HepG2 (cell line): ENCODE data around the gene TNC. TPM values are rescaled to one million over a fixed set of nuclear protein-coding genes. Genes with fewer than 3 reads are reported as not detected.

Source experiments
- ATAC-seq: fragments of 200-7000 bp; cut with Tn5 transposase; 3 replicates; pipeline ENCODE4 v1.9.1; 2020; ENCODE audit warnings: mild to moderate bottlenecking, moderate library complexity
- BruUV-seq: library from RNA; stranded (reverse); fragments of 400-500 nt; replicated peaks from 2 replicates; lab custom pipeline; 2021; lab: Mats Ljungman, UMichigan
- CTCF ChIA-PET: fragments of 300-600 bp; formaldehyde crosslinking; extraction: SDS; loops from one replicate; lab custom pipeline; 2021; ENCODE audit warnings: low total read pairs, inconsistent platforms, low intra/inter-chr PET ratio; lab: Yijun Ruan, JAX
- POLR2A ChIA-PET: fragments of 350-600 bp; sonication (Branson Sonifier 250); formaldehyde crosslinking; loops from one replicate; lab custom pipeline; 2020; ENCODE audit warnings: antibody characterized with exemption, inconsistent platforms; lab: Yijun Ruan, JAX
- DNase-seq: peaks from one replicate; pipeline ENCODE4 v3.0.0-alpha.2; 2015; ENCODE audit warnings: low spot score
- FAIRE-seq: peaks from 3 replicates; lab custom pipeline; 2011; peaks lifted over from hg19 to GRCh38; lab: Jason Lieb, UNC
- H2AFZ ChIP-seq: one replicate; pipeline ENCODE4 v1.6.1; 2011; ENCODE audit warnings: low read length, inconsistent platforms
- H3K27ac ChIP-seq: fragments of 300-600 bp; 3 replicates; pipeline ENCODE4 v1.8.0; 2011; ENCODE audit warnings: mixed run types, mild to moderate bottlenecking, mixed read lengths, low read length, inconsistent platforms; ENCODE audit not compliant: insufficient read depth; ENCODE audit errors: extremely low read length
- H3K27me3 ChIP-seq, 2 experiments: fragments of 200-600 bp in 1 of 2; 2 replicates in 1 of 2; 3 replicates in 1 of 2; pipeline versions ENCODE4 v1.6.0 to v1.8.0; 2011; ENCODE audit warnings: low read length in 2 of 2, mild to moderate bottlenecking in 2 of 2, moderate library complexity in 2 of 2, inconsistent platforms in 1 of 2; ENCODE audit not compliant: insufficient read depth in 2 of 2, control insufficient read depth in 1 of 2
- H3K36me3 ChIP-seq, 2 experiments: fragments of 200-600 bp in 1 of 2; replicated peaks in 1 of 2; 2 replicates in 1 of 2; 3 replicates in 1 of 2; pipeline versions ENCODE4 v1.5.1 to v1.8.0; 2011; ENCODE audit warnings: low read length in 2 of 2, inconsistent platforms in 1 of 2; ENCODE audit not compliant: insufficient read depth in 2 of 2, control insufficient read depth in 1 of 2
- H3K4me1 ChIP-seq: 2 replicates; pipeline ENCODE4 v1.5.1; 2012; ENCODE audit warnings: low read length, inconsistent platforms; ENCODE audit not compliant: insufficient read depth
- H3K4me2 ChIP-seq: 2 replicates; pipeline ENCODE4 v1.6.0; 2011; ENCODE audit warnings: low read depth, low read length, inconsistent platforms
- H3K4me3 ChIP-seq, 3 experiments: fragments of 200-600 bp in 1 of 3; sonication (generic), shearing (Covaris generic) in 1 of 3; replicated peaks in 1 of 3; 2 replicates each; pipeline ENCODE4 v1.5.1; 2011 to 2016; ENCODE audit warnings: low read length in 3 of 3, inconsistent platforms in 2 of 3, low read depth in 2 of 3, mild to moderate bottlenecking in 2 of 3, control low read depth in 1 of 3, mixed read lengths in 1 of 3; ENCODE audit not compliant: insufficient read depth in 1 of 3
- H3K79me2 ChIP-seq: one replicate; pipeline ENCODE4 v1.6.1; 2011; ENCODE audit warnings: low read length, inconsistent platforms; ENCODE audit not compliant: insufficient read depth
- H3K9ac ChIP-seq: 2 replicates; pipeline ENCODE4 v1.6.0; 2011; ENCODE audit warnings: mild to moderate bottlenecking, low read depth, low read length, inconsistent platforms; ENCODE audit not compliant: insufficient read depth
- H3K9me3 ChIP-seq: 2 replicates; pipeline ENCODE4 v1.5.1; 2012; ENCODE audit warnings: mild to moderate bottlenecking, low read length
- H4K20me1 ChIP-seq: 2 replicates; pipeline ENCODE4 v1.6.0; 2011; ENCODE audit warnings: inconsistent platforms, mild to moderate bottlenecking, low read length, moderate library complexity; ENCODE audit not compliant: insufficient read depth
- AHDC1 ChIP-seq: sonication (generic); formaldehyde crosslinking; IDR thresholded peaks from 2 replicates; pipeline ENCODE4 v1.5.1; 2020; ENCODE audit warnings: mild to moderate bottlenecking, missing genetic modification reagents, borderline replicate concordance
- DZIP1 ChIP-seq: sonication (generic); formaldehyde crosslinking; IDR thresholded peaks from 2 replicates; pipeline ENCODE4 v1.5.0; 2020; ENCODE audit warnings: mild to moderate bottlenecking, missing genetic modification reagents
- E2F2 ChIP-seq: sonication (generic); formaldehyde crosslinking; IDR thresholded peaks from 2 replicates; pipeline ENCODE4 v1.4.0; 2020; ENCODE audit warnings: missing genetic modification reagents, borderline replicate concordance
- IKZF5 ChIP-seq: IDR thresholded peaks from 2 replicates; pipeline ENCODE4 v1.6.1; 2018; ENCODE audit warnings: missing genetic modification reagents, mild to moderate bottlenecking, missing compliant biosample characterization
- PAF1 ChIP-seq: IDR thresholded peaks from 2 replicates; pipeline ENCODE4 v1.6.1; 2016; ENCODE audit warnings: missing genetic modification reagents, missing compliant biosample characterization
- TBX2 ChIP-seq: sonication (generic); formaldehyde crosslinking; IDR thresholded peaks from 2 replicates; pipeline ENCODE4 v1.5.0; 2020; ENCODE audit warnings: missing genetic modification reagents, mild to moderate bottlenecking, borderline replicate concordance
- ZBTB38 ChIP-seq: sonication (generic); formaldehyde crosslinking; IDR thresholded peaks from 2 replicates; pipeline ENCODE4 v1.5.1; 2020; ENCODE audit warnings: mild to moderate bottlenecking, missing genetic modification reagents
- ZEB1 ChIP-seq: IDR thresholded peaks from 2 replicates; pipeline ENCODE4 v1.6.1; 2012; ENCODE audit warnings: mild to moderate bottlenecking, low read depth, inconsistent platforms; ENCODE audit not compliant: insufficient replicate concordance
- ZNF605 ChIP-seq: sonication (generic); formaldehyde crosslinking; IDR thresholded peaks from 2 replicates; pipeline ENCODE4 v1.8.0; 2022; ENCODE audit warnings: mild to moderate bottlenecking, missing genetic modification reagents
- ZNF607 ChIP-seq: sonication (generic); formaldehyde crosslinking; IDR thresholded peaks from 2 replicates; pipeline ENCODE4 v1.5.1; 2020; ENCODE audit warnings: missing genetic modification reagents, mild to moderate bottlenecking, borderline replicate concordance
- ZNF740 ChIP-seq: sonication (generic); formaldehyde crosslinking; IDR thresholded peaks from 2 replicates; pipeline ENCODE4 v1.4.0; 2020; ENCODE audit warnings: missing genetic modification reagents
- ZSCAN12 ChIP-seq: sonication (generic); formaldehyde crosslinking; IDR thresholded peaks from 2 replicates; pipeline ENCODE4 v1.9.0; 2021; ENCODE audit warnings: mild to moderate bottlenecking, missing genetic modification reagents
- WGBS: methylation state at CpG from one replicate; pipeline ENCODE4 v1.1.6; 2017; ENCODE audit warnings: low lambda C conversion rate; 5-methylcytosine and 5-hydroxymethylcytosine counted together
- in situ Hi-C: cut with HindIII; loops from 2 replicates; pipeline ENCODE4 v1.10.0; 2017; ENCODE audit warnings: low pct_unique_long_range_greater_than_20kb; ENCODE audit not compliant: extremely low pct_ligation_motif_present
- intact Hi-C: fragments of 100-400 bp; cut with micrococcal nuclease; formaldehyde crosslinking; loops from one replicate; pipeline ENCODE4 v1.10.0; 2022; ENCODE audit not compliant: unreplicated experiment
- polyA plus RNA-seq, 8 experiments: library from polyadenylated mRNA; depleted of rRNA in 3 of 8; stranded (reverse) in 7 of 8; unstranded in 1 of 8; fragments of >200 nt; fragmentation: Illumina TruSeq in 4 of 8; extraction: Trizol in 4 of 8; gene quantifications; 2 replicates each; pipeline versions ENCODE4 v1.2.1 to v1.2.3, GENCODE V29; 2011 to 2016; ENCODE audit warnings: low read depth in 4 of 8, missing spikeins in 1 of 8, mixed read lengths in 1 of 8; ENCODE audit not compliant: insufficient read depth in 1 of 8
- total RNA-seq, 5 experiments: library from RNA; depleted of rRNA; stranded (reverse); fragments of >200 nt; fragmentation: Illumina TruSeq; extraction: Trizol; gene quantifications; 2 replicates each; pipeline ENCODE4 v1.2.3, GENCODE V29; 2016; ENCODE audit warnings: low read depth in 1 of 5

TNC gene
- total and polyA plus RNA-seq, 2 of the 13 experiments (the other 11 are each of a cell fraction or from before 2014, with no cell fraction given): not detected

- no peak for TF ChIP-seq AHDC1 (CRISPR knock-in tag)
- TF ChIP-seq, all 625 proteins: peak for 0
Measured at GRCh38 chr9:115046199-115046598, 71.8 kb downstream of the TNC start (continued).

- no peaks in the 10 kb centered on the region for H3K4me1 ChIP-seq
- no peaks in the 10 kb centered on the region for H3K9me3 ChIP-seq
- no peaks in the 10 kb centered on the region for H3K79me2 ChIP-seq
- ATAC-seq: no peak
- WGBS: 29% methylated on average over 3 of the region's 3 CpGs
- no peak overlapping the region for H3K4me2 ChIP-seq
- H3K4me3 ChIP-seq: no peak overlapping the region
- no peak overlapping the region for H2AFZ ChIP-seq
- CTCF ChIA-PET: no interaction called here
- no peaks in the 10 kb centered on the region for H3K36me3 ChIP-seq
- no peak for DNase-seq
- H4K20me1 ChIP-seq: no peaks in the 10 kb centered on the region
- no TSS peak for BruUV-seq
- intact Hi-C loops (no loop called here), in situ Hi-C loops (no loop called here)
- POLR2A ChIA-PET: no interaction called here
- H3K9ac ChIP-seq: no peak overlapping the region
- peaks cover 0 to 13% of the 10 kb centered on the region in 2 experiments; a peak in 2 of 5 replicates for H3K27me3 ChIP-seq
- FAIRE-seq: no peak
- no peak overlapping the region for H3K27ac ChIP-seq
- TF ChIP-seq ZSCAN12 (CRISPR knock-in tag) (no peak), PAF1 (CRISPR knock-in tag) (no peak), TBX2 (no peak), DZIP1 (CRISPR knock-in tag) (no peak), ZNF607 (CRISPR knock-in tag) (no peak), ZNF740 (CRISPR knock-in tag) (no peak), ZNF605 (CRISPR knock-in tag) (no peak), E2F2 (no peak), IKZF5 (CRISPR knock-in tag) (no peak), ZBTB38 (CRISPR knock-in tag) (no peak), ZEB1 (no peak)
Measured at GRCh38 chr9:115043632-115044031, 74.3 kb downstream of the TNC start.
